AG04450 (cell line): ENCODE measurements around the gene L3MBTL1. TPM values are rescaled to one million over a fixed set of nuclear protein-coding genes. Genes with fewer than 3 reads are reported as not detected.

Experiments used
- CTCF ChIA-PET: fragments of 300-600, 350-600 bp; formaldehyde crosslinking; extraction: SDS; loops from one replicate; lab custom pipeline; 2022; ENCODE audit warnings: antibody characterized with exemption, inconsistent platforms; lab: Charles Lee
- POLR2A ChIA-PET: fragments of 350-600 bp; formaldehyde crosslinking; extraction: SDS; loops from one replicate; lab custom pipeline; 2021; ENCODE audit warnings: antibody characterized with exemption, inconsistent platforms; lab: Yijun Ruan, JAX
- DNase-seq: peaks from one replicate; pipeline ENCODE4 v3.0.0-alpha.2; 2011; ENCODE audit warnings: low read depth, low spot score
- H3K27ac ChIP-seq: one replicate; pipeline ENCODE4 v1.5.1; 2012; ENCODE audit warnings: low read depth, low read length, control low read depth
- H3K27me3 ChIP-seq: one replicate; pipeline ENCODE4 v1.6.0; 2012; ENCODE audit warnings: low read length; ENCODE audit not compliant: control insufficient read depth, insufficient read depth
- H3K4me3 ChIP-seq: 2 replicates; pipeline ENCODE4 v1.5.1; 2011; ENCODE audit warnings: mild to moderate bottlenecking, low read depth, low read length, control low read depth
- H3K9me3 ChIP-seq: 2 replicates; pipeline ENCODE4 v1.5.1; 2012; ENCODE audit warnings: low read length; ENCODE audit not compliant: control insufficient read depth, insufficient read depth
- CTCF ChIP-seq: IDR thresholded peaks from 2 replicates; pipeline ENCODE4 v1.5.1; 2011; ENCODE audit warnings: low read depth, low read length, control low read depth, inconsistent platforms
- polyA plus RNA-seq: library from polyadenylated mRNA; depleted of rRNA; stranded (reverse); fragments of >200 nt; gene quantifications from 2 replicates; pipeline ENCODE4 v1.2.3, GENCODE V29; 2011

The L3MBTL1 gene
- polyA plus RNA-seq, 1 experiment: 3.0 TPM

GRCh38 chr20:43559147-43559987, 51.9 kb downstream of the L3MBTL1 start:
- Histone ChIP-seq H3K27me3 (no peaks in the 10 kb centered on the region), H3K9me3 (no peaks in the 10 kb centered on the region), H3K4me3 (no peak overlapping the region), H3K27ac (no peak overlapping the region)
- CTCF ChIA-PET: interaction anchor here (0.6 to 2.0 kb wide), 2 partner anchors 21 to 23 kb away, joined by 3 to 8 read pairs; no protein-coding TSS in a partner anchor
- TF ChIP-seq CTCF: no peak
- DNase-seq: no peak
- POLR2A ChIA-PET: interaction anchor here (0.6 kb wide), 2 partner anchors 8 to 68 kb away, joined by 3 to 9 read pairs; no protein-coding TSS in a partner anchor

- POLR2A ChIA-PET: no interaction called here
- TF ChIP-seq CTCF: no peak
- Histone ChIP-seq H3K4me3 (no peak overlapping the region), H3K9me3 (no peaks in the 10 kb centered on the region), H3K27ac (no peak overlapping the region), H3K27me3 (no peaks in the 10 kb centered on the region)
- DNase-seq: no peak
- CTCF ChIA-PET: no interaction called here
Measured at GRCh38 chr20:43560974-43561373, 53.5 kb downstream of the L3MBTL1 start.

GRCh38 chr20:43563429-43563828, 55.9 kb downstream of the L3MBTL1 start:
- Histone ChIP-seq H3K27ac (no peak overlapping the region), H3K27me3 (peaks cover 2% of the 10 kb centered on the region), H3K9me3 (no peaks in the 10 kb centered on the region), H3K4me3 (no peak overlapping the region)
- TF ChIP-seq CTCF: no peak
- CTCF ChIA-PET: interaction anchor here (2.4 kb wide), 1 partner anchor 25 kb away, joined by 9 read pairs; no protein-coding TSS in a partner anchor
- DNase-seq: no peak
- POLR2A ChIA-PET: no interaction called here

- no peaks in the 10 kb centered on the region for H3K9me3 ChIP-seq
- ChIA-PET CTCF (interaction anchor here (2.4 kb wide), 1 partner anchor 26 kb away, joined by 9 read pairs; no protein-coding TSS in a partner anchor), POLR2A (no interaction called here)
- peaks cover 2% of the 10 kb centered on the region for H3K27me3 ChIP-seq
- H3K27ac ChIP-seq: no peak overlapping the region
- DNase-seq: no peak
- no peak overlapping the region for H3K4me3 ChIP-seq
- TF ChIP-seq CTCF: no peak
Measured at GRCh38 chr20:43563991-43564390, 56.5 kb downstream of the L3MBTL1 start.

GRCh38 chr20:43564455-43564854, 57.0 kb downstream of the L3MBTL1 start:
- no peaks in the 10 kb centered on the region for H3K9me3 ChIP-seq
- ChIA-PET POLR2A (no interaction called here), CTCF (no interaction called here)
- H3K4me3 ChIP-seq: no peak overlapping the region
- no peak for DNase-seq
- TF ChIP-seq CTCF: no peak
- H3K27me3 ChIP-seq: peaks cover 2% of the 10 kb centered on the region
- no peak overlapping the region for H3K27ac ChIP-seq
